Measurements from ENCODE around the gene GLYATL2.
A peak's percentile ranks its signal among the peaks of the same experiment; 100 is the strongest.

Gene GLYATL2

GRCh38 chr11:58844361-58845005 is at the start of gene GLYATL2:
Gene GLYATL2 (minus strand): TSS chr11:58844704. CDS start chr11:58839612, 5,092 bp downstream.
- no peak for DNase-seq

- no peak for DNase-seq
These were observed 49.4 kb upstream of the GLYATL2 start for GRCh38 chr11:58893899-58894298.

DNA sequence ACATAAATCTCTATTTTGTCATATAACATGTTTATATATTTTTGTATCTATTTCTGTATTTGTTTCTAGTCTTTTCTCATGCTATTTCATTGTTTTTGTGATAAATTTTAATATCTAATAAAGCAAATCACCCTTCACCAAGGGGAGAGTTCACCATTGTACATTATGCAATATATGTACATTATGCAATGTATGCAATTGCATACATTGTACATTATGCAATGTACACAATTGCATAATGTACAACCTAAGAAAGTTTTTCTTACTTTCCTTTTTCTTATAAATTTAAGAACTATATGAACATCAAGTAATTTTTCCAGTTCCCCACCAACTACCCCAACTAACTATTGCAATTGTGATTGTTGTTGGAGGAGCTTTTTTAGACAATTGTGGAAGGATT is 44.1 kb upstream of the GLYATL2 start:
- DNase-seq = no peak

DNA sequence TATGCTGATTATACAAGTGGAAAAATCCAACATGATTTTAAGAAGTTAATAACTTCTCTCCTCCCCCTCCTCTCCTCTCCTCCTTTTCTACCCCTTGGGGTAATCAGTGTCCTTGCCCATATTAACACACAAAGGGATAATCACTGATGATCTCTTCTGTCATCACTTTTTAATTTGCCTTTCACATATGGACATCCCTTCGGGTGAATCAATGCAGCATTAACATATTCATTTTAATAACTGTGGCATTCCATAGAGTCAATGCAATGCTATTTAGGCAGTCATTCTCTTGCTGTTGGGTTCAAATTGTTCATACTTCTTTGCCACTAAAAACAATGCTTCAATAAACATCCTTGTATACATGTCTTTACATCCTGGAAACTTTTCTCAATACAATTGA is 42.9 kb upstream of the GLYATL2 start:
- no peak for DNase-seq

GRCh38 chr11:58880625-58881024 is 36.1 kb upstream of the GLYATL2 start:
- DNase-seq = no peak

- no peak for DNase-seq
These were observed 35.7 kb upstream of the GLYATL2 start for GRCh38 chr11:58880166-58880565.

- no peak for DNase-seq
These were observed 23.1 kb upstream of the GLYATL2 start for GRCh38 chr11:58867556-58867955.

GRCh38 chr11:58866788-58867187 is 22.3 kb upstream of the GLYATL2 start:
- DNase-seq = no peak

- DNase-seq = no peak
These were observed 19.8 kb upstream of the GLYATL2 start for GRCh38 chr11:58864335-58864734.

GRCh38 chr11:58863697-58864096 is 19.2 kb upstream of the GLYATL2 start:
- no peak for DNase-seq

DNA sequence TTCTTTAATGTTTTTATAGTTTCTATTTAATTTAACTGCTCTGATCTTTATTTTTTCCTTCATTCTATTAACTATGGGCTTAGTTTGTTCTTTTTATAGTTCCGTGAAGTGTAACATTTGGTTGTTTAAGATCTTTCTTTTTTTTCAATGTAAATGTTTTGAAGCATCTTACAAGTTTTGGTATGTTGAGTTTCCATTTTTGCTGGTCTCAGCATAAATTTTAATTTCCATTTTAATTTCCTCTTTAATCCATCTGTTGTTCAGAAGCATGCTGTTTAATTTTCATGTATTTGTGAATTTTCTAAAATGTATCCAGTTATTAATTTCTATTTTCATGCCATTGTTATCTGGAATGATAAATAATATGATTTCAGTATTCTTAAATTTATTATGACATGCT is 17.0 kb upstream of the GLYATL2 start:
- DNase-seq = no peak

DNA sequence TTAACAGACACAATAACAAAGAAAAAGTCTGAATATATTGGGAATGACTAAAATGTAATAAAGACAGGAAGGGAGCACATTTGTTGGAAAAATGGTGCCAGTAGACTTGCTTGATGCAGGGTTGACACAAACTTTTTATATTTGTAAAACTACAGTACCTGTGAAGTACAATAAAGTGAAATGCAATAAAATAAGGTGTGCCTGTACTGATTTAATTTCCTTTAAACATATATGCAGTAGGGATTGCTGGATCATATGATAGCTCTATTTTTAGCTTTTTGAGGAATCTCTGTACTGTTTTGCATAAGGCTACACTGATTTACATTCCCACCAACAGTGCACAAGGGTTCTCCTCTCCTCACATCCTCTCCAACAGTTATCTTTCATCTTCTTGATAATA is 12.3 kb upstream of the GLYATL2 start:
- DNase-seq = no peak

- no peak for DNase-seq
These were observed 882 bp upstream of the GLYATL2 start for GRCh38 chr11:58845386-58845785.

DNA sequence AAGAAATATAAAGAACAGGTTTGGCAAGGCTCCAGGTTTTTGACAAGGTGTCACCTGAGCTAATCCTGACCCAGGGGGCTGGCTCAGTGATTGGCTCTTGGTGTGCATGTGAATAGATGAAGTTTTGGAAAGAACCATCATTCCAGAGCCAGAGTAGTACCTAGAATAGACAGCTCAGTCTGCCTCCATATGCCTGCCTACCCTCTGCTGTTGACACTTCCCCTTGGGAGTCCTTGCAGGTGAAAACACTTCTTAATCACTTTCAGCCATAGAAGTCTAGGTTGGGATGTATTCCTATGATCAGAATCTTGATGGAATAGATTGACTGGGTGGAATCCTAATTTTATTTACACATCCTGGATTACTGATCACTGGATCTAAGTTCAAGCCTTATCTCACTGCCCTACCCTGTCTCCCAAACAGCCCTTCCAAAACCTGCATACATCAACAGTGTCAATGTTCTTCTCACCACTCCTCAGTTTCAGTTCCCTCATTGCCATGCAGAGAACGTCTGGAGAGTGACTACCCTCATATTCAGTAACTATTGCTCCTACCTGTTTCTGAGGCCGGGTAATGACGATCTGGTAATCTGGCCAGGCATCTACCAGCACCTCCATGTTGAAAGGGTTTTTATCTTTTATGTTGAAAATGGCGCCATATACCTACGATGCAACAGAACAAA is 6.7 kb downstream of the GLYATL2 start:
- no peak for DNase-seq

GRCh38 chr11:58832056-58832645 is 12.4 kb downstream of the GLYATL2 start:
- DNase-seq = no peak

- no peak for DNase-seq
These were observed 13.7 kb downstream of the GLYATL2 start for GRCh38 chr11:58830673-58831301.

DNA sequence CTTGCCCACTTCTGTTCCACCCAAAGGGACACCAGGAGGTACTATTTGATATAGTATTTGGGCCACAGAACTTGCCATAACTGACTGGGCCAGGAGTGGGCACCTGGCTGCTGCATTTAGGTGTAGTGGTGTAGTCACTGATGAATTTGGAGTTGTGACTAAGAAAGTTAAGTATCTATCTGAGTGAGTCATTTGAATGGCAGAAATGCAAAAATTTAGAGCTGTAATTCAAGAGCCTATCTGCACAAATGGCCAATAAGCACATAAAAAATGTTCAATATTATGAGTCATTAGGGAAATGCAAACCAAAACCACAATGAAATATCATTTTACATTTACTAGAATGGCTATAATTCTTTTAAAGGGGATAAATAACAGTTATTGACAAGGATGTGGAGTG is 14.7 kb downstream of the GLYATL2 start:
- no peak for DNase-seq

GRCh38 chr11:58813693-58814092 is 30.8 kb downstream of the GLYATL2 start:
- DNase-seq = no peak

DNA sequence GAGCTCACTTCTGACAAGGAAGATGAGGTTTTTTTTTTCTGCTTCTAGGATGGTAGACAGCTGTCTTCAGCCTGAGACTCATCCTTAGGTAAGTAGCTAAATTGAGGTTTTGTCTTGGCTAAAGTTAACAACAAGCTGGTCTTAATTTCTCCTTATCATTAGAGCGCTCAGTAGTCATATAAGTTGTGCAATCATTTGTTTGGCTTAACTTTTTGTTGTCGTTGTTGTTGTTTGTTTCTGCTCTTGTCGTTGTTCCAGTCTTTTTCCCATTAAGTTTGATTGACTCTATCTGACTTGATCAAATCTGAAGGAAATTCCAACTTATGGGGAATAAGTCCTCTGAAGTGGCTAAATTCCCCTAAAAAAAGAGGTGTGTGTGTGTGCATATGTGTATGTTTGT is 33.0 kb downstream of the GLYATL2 start:
- DNase-seq = no peak

DNA sequence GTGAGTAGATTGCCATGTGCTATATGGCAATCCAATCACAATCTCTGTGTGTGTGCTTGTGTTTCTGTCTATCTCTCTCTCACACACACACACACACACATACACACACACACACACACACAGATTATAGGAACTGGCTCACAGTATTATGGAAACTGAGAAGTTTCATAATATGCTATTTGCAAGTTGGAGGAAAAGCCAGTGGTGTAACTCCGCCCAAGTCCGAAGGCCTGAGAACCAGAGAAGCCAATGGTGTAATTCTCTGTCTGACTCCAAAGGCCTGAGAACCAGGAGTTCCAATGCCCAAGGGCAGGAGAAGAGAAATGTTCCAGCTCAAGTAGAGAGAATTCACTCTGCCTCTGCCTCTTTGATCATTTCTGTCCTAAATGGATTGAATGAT is 37.2 kb downstream of the GLYATL2 start:
- DNase-seq = no peak

DNA sequence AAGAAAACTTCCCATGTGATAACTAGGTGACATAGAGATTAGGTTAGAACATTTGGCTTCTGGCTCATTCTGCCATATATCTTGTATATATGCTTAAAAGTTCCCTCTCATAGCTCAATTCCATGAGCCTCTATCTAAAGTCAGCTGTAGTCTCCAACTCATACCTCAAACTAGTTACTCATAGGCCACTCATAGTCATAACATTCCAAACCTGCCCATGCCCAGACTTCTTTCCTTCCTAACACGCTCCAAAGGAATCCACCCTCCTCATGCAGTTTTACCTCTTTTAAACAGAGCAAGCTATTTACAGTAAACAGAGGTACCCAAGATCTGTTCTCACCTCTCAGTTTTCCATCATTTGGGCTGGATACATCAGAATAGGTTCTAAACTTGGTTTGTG is 39.4 kb downstream of the GLYATL2 start:
- no peak for DNase-seq

DNA sequence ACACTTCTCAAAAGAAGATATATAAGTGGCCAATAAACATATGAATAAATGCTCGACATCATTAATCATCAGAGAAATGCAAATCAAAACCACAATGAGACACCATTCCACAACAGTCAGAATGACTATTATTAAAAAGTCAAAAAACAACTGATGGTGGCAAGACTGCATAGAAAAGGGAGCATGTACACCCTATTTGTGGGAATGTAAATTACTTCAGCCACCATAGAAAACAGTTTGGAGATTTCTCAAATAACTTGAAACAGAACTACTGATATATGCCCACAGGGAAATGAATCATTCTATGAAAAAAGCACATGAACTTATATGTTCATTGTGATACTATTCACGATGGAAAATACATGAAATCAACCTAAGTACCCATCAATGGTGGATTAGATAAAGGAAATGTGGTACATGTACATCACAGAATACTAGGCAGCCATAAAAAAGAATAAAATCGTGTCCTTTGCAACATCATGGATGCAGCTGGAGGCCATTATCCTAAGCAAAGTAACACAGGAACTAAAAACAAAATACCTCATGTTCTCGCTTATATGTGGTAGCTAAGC is 42.4 kb downstream of the GLYATL2 start:
- DNase-seq = no peak

DNA sequence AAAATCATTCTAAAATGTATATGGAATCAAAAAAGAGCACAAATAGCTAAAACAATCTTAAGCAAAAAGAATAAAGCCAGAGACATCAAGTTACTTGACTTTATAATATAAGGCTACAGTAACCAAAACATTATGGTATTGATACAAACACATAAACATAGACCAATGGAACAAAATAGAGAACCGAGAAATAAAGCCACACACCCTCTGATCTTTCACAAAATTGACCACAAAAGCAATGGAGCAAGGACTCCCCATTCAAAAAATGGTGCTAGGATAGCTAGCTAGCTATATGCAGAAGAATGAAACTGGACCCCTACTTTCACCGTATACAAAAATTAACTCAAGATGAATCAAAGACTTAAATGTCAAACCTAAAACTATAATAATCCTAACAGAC is 43.2 kb downstream of the GLYATL2 start:
- no peak for DNase-seq

DNA sequence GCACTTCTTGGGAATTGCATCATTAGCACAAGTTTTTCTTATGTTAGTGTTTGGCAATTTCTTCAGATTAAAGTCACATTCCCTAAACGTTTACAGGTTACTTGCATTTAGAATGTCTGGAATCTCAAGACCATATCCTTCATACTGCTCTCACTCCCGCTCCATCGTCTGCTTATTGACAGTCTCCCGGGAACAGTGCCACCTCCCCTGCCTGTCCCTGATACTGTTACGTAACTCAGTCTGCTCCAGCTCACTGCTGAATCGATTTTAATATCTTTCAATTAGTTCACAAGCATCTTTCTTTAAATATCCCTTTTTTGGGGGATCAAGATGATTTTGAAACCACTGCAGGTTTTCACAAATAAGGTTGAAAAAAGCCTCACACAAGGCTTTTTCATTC is 48.2 kb downstream of the GLYATL2 start:
- DNase-seq = peak; percentile 2

Data from midbrain (tissue), 1 donor.